Measurements from ENCODE around the gene FAM3D. TPM values are rescaled to one million over a fixed set of nuclear protein-coding genes. Genes with fewer than 3 reads are reported as not detected.

Gene FAM3D
- total and polyA plus RNA-seq, 10 of the 15 experiments (the other 5 are each of a cell fraction or from before 2014, with no cell fraction given) = 0.04 to 0.07 TPM; not detected in 8

GRCh38 chr3:58713715-58714401 lies 47.3 kb upstream of the FAM3D start:
- CTCF ChIA-PET = no interaction called here
- H3K4me1 ChIP-seq (ENCODE audit: control insufficient read depth, insufficient read depth, low read length) = no peaks in the 10 kb centered on the region
- no peaks in the 10 kb centered on the region for H3K27me3 ChIP-seq (replicated peaks in 1 of 2; ENCODE audit: control insufficient read depth in 2 of 2, insufficient read depth in 2 of 2, low read length in 1 of 2)
- H2AFZ ChIP-seq (ENCODE audit: control insufficient read depth, low read depth, low read length) = no peak overlapping the region
- no peak for DNase-seq (ENCODE audit: low read depth, low spot score)
- H3K9ac ChIP-seq (ENCODE audit: control insufficient read depth, insufficient read depth, low read length) = no peak overlapping the region
- in situ Hi-C loops (cut with MboI) (no loop called here), intact Hi-C loops (cut with micrococcal nuclease; ENCODE audit: unreplicated experiment) (no loop called here)
- no peaks in the 10 kb centered on the region for H3K36me3 ChIP-seq (ENCODE audit: control insufficient read depth in 2 of 2, insufficient read depth in 2 of 2, low read length in 1 of 2)
- RAD21 ChIA-PET (ENCODE audit: unreplicated experiment) = no interaction called here
- no peaks in the 10 kb centered on the region for H3K9me3 ChIP-seq (replicated peaks; ENCODE audit: control insufficient read depth, insufficient read depth, low read length)
- POLR2A ChIA-PET = no interaction called here
- BruUV-seq (replicated peaks) = no TSS peak
- WGBS (ENCODE audit: insufficient coverage, insufficient replicate concordance, low lambda C conversion rate, missing lambda C conversion rate) = 25% methylated on average over 3 of the region's 3 CpGs
- no peak overlapping the region for H3K4me3 ChIP-seq
- no peak for FAIRE-seq
- no peak for TF ChIP-seq IRF4 (IDR thresholded peaks at IDR 0.05; ENCODE audit: low read depth, low read length)
- H3K4me2 ChIP-seq (ENCODE audit: control insufficient read depth, insufficient read depth) = no peak overlapping the region
- no peaks in the 10 kb centered on the region for H4K20me1 ChIP-seq (ENCODE audit: control insufficient read depth, insufficient read depth)
- no peaks in the 10 kb centered on the region for H3K79me2 ChIP-seq (ENCODE audit: control insufficient read depth, insufficient read depth, low read length)
- SMC1A ChIA-PET (ENCODE audit: uncharacterized antibody, unreplicated experiment) = no interaction called here
- no peak overlapping the region for H3K27ac ChIP-seq (ENCODE audit: control insufficient read depth, insufficient read depth)
- ATAC-seq = no peak

- Histone ChIP-seq H2AFZ (ENCODE audit: control insufficient read depth, low read depth, low read length) (no peak overlapping the region), H4K20me1 (ENCODE audit: control insufficient read depth, insufficient read depth) (no peaks in the 10 kb centered on the region), H3K4me3 (no peak overlapping the region), H3K79me2 (ENCODE audit: control insufficient read depth, insufficient read depth, low read length) (no peaks in the 10 kb centered on the region), H3K4me1 (ENCODE audit: control insufficient read depth, insufficient read depth, low read length) (no peaks in the 10 kb centered on the region), H3K4me2 (ENCODE audit: control insufficient read depth, insufficient read depth) (no peak overlapping the region), H3K9ac (ENCODE audit: control insufficient read depth, insufficient read depth, low read length) (no peak overlapping the region), H3K27me3 (replicated peaks in 1 of 2; ENCODE audit: control insufficient read depth in 2 of 2, insufficient read depth in 2 of 2, low read length in 1 of 2) (no peaks in the 10 kb centered on the region), H3K9me3 (replicated peaks; ENCODE audit: control insufficient read depth, insufficient read depth, low read length) (no peaks in the 10 kb centered on the region), H3K36me3 (ENCODE audit: control insufficient read depth in 2 of 2, insufficient read depth in 2 of 2, low read length in 1 of 2) (no peaks in the 10 kb centered on the region), H3K27ac (ENCODE audit: control insufficient read depth, insufficient read depth) (no peak overlapping the region)
- WGBS (ENCODE audit: insufficient coverage, insufficient replicate concordance, low lambda C conversion rate, missing lambda C conversion rate) = 23% methylated on average over 8 of the region's 8 CpGs
- intact Hi-C loops (cut with micrococcal nuclease; ENCODE audit: unreplicated experiment) (no loop called here), in situ Hi-C loops (cut with MboI) (no loop called here)
- TF ChIP-seq MXI1 (IDR thresholded peaks at IDR 0.05; ENCODE audit: low read depth, low read length) (no peak), ASH2L (IDR thresholded peaks at IDR 0.05; ENCODE audit: borderline replicate concordance, low read depth) (no peak), CBX5 (IDR thresholded peaks at IDR 0.05; ENCODE audit: low read depth) (no peak), IRF4 (IDR thresholded peaks at IDR 0.05; ENCODE audit: low read depth, low read length) (no peak), CEBPB (IDR thresholded peaks at IDR 0.05; ENCODE audit: borderline replicate concordance in 1 of 2, low read depth in 2 of 2, low read length in 2 of 2) (no peak), PKNOX1 (IDR thresholded peaks at IDR 0.05) (no peak), ZBTB33 (IDR thresholded peaks at IDR 0.05) (no peak)
- no peak for FAIRE-seq
- ChIA-PET RAD21 (ENCODE audit: unreplicated experiment) (no interaction called here), POLR2A (no interaction called here), CTCF (no interaction called here), SMC1A (ENCODE audit: uncharacterized antibody, unreplicated experiment) (no interaction called here)
- ATAC-seq = no peak
- no peak for DNase-seq (ENCODE audit: low read depth, low spot score)
- BruUV-seq (replicated peaks) = no TSS peak
Observed at GRCh38 chr3:58711871-58712270, 45.3 kb upstream of the FAM3D start.
